GM21526 (cell line): ENCODE measurements around the gene MOK.
"Not testable (repeated sequence)": the region's sequence is repeated elsewhere in the genome, so short reads cannot be mapped to it uniquely, and the experiment has no call there.

Experiments used
- ATAC-seq: cut with Tn5 transposase; IDR thresholded peaks from one replicate; pipeline ENCODE4 v1.9.1; 2021; ENCODE audit warnings: moderate library complexity; ENCODE audit not compliant: unreplicated experiment, low FRiP score

MOK gene

DNA sequence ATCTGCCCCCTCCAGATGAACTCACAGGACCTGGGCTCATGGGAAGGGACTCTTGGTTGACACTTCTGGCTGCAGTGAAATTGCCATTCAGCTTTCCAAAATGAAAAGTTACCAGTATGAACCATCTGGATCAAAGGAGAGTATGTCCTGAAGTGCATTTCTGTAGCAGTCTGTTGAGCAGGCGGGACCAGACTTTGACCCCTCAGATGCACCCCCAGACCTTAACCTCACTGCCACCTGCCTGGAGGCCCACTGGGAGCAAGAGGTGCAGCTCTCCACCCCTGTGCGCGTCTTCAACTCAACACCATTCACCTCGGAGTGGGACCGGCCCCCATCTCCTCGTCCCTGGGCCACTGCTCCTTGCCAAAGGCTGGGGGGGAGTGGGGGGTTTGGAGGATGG is 55.0 kb downstream of the MOK start:
- no peak for ATAC-seq

DNA sequence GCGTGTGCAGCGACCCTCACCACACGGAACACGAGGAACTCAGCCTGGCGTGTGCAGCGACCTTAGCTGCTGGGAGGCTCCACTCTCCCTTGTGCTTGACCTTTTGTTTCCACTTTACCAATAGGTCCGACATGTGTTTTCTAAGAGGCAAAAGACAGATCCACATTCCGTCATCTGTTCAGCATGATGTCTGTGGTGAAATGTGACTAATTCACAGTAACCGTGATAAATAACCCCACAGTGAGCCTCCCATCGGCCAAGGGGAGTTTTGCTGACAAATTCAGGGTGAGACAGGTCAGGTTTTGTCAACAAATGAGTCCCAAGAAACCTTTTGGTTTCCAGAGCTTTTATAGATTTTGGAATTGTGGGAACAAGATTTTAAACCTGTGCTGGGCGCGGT is 55.9 kb downstream of the MOK start:
- ATAC-seq = no peak

DNA sequence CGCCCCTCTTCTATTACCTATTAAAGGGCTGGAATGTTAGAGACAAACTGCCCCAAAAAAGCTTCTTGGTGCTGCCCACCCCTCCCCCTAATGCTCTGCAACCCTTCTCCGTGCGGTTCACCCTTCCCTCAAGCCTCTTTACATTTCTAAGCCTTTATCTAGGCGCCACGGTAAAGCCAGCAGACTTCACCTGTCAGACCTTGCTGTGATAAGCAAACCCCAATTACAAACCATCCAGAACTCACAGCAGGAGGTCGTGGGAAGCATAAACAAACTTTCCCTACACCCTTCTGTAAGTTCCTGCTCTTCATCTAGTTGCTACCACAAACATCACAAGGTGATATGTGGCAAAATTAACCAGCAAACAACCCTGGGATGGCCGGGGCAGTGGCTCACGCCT is 56.8 kb downstream of the MOK start:
- ATAC-seq = no peak

DNA sequence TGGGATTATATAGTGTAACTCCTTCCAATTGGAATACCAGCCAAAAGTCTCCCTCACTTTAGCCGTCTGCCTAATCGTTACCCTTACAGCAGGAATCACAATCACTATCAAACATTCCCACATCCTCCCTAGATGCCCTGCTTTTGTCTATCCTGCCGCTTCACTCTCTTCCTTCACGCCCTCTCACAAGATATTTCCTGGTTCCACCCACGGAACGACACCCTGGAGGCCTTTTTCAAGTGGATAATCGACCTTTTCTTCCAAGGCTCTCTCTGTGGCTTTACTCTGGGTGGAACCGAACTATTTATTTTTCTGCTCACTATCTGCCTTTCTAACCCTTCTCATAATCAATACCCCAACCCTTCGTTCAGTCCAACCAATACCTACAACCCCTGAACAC is 58.9 kb downstream of the MOK start:
- ATAC-seq = no peak

DNA sequence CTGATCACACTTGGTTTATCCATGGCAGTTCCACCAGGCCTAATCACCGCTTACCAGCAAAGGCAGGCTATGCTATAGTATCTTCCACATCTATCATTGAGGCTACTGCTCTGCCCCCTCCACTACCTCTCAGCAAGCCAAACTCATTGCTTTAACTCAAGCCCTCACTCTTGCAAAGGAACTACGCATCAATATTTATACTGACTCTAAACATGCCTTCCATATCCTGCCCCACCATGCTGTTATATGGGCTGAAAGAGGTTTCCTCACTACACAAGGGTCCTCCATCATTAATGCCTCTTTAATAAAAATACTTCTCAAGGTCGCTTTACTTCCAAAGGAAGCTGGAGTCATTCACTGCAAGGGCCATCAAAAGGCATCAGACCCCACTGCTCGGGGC is 61.2 kb downstream of the MOK start:
- ATAC-seq = not testable (repeated sequence)

DNA sequence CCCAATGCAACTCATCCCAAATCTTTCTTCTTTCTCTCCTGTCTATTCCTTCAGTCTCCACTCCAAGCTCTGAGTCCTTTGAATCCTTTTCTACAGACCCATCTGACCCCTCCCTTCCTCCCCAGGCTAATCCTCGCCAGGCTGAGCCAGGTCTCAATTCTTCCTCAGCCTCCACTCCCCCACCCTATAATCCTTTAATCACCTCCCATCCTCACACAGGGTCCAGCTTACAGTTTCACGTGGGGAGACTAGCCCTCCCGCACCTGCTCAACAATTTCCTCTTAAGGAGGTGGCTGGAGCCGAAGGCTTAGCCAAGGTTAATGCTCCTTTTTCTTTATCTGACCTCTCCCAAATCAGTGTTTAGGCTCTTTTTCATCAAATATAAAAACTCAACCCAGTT is 63.8 kb downstream of the MOK start:
- ATAC-seq = no peak

DNA sequence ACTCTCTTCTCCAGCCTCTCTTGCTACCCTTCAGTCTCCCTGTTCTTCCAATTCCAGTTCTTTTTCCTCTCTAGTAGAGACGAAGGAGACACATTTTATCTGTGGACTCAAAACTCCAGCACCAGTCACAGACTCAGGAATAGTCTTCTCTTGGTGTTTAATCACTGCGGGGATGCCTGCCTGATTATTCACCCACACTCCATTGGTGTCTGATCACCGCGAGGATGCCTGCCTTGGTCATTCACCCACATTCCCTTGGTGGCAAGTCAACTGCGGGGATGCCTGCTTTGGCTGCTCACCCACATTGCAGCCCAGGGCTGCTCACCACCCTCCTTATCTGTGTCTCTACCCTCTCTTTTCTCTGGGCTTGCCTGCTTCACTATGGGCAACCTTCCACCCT is 64.5 kb downstream of the MOK start:
- not testable (repeated sequence) for ATAC-seq

DNA sequence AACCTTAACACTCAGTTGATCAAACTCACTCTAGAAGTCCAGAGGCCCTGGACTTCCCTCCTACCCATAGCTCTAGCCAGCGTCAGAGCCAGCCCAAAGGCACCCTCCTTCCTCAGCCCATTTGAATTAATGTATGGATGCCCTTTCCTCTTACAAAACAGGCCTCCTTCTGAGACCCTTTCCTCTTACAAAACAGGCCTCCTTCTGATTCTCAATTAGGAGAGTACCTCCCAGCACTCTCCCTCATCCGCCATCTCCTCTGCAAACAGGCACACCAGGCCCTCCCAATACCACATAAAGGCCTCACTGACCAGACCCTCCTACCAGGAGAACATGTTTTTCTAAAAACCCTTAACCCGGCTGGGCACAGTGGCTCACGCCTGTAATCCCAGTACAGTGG is 65.7 kb downstream of the MOK start:
- ATAC-seq = no peak

DNA sequence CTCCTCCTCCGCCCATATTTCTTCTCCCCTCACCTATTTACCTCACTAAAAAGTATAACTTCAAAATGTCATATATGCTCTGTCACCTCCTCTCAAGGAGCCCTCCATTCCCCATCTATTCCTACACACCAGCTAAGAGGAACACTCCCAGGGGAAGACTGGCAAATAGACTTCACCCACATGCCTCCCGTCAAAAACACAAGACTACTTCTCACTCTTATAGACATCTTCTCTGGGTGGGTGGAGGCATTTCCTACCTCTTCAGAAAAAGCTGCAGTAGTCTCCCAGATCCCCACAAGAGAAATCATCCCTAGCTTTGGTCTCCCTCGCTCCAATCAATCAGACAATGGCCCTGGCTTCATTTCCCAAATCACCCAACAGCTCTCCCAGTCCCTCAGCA is 66.2 kb downstream of the MOK start:
- ATAC-seq = no peak

DNA sequence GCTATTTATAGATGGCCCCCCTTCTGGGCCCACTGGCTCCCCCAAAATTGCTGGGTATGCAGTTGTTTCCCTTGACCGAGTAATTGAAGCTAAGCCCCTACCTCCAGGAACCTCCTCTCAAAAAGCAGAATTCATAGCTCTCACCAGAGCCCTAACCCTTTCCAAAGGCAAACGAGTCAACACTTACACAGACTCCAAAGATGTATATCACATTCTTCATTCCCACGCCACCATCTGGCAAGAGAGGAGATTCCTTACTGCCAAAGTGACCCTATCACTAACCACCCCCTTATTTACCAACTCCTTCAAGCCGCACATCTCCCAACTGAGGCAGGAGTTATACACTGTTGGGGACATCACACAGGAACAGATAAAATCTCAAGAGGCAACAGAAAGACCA is 66.8 kb downstream of the MOK start:
- ATAC-seq = no peak

DNA sequence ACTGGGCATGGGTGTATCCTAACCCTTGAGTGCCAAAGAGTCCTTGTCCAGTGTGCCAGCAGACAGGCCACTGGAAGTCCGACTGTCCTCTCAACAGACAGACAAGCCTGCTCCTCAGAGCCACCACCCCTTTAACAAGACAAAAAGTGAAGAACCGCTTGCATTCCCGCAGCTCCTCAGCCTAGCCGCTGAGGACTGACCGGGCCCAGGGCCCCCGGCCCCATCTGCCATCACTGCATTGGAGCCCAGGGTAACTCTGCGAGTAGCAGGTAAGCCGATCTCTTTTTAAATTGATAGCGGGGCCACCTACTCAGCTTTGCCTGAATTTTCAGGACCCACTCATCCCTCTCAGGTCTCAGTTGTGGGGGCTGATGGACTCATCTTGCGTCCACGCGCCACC is 68.9 kb downstream of the MOK start:
- no peak for ATAC-seq

DNA sequence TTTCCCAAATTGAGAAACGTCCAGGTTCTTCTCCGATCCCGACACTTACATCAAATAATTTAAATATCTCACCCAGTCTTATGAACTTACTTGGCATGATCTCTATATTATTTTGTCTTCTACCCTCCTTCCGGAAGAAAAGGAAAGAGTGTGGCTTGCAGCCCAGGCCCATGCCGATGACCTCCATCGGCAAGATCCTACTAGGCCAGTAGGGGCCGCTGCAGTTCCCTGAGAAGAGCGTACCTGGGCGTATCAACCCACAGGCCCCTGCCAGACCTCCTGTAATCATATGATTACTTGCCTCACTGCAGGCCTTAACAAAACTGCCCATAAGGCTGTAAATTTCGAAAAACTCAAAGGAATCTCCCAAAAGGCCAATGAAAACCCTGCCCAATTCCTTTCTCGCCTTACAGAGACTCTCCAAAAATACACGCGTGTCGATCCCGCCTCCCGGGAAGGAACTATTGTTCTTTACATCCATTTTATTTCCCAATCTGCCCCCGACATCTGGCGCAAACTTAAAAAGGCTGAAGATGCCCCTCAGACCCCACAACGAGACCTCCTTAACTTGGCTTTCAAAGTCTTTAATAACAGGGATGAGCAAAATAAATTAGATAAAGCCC is 69.6 kb downstream of the MOK start:
- ATAC-seq = peak; percentile 76

DNA sequence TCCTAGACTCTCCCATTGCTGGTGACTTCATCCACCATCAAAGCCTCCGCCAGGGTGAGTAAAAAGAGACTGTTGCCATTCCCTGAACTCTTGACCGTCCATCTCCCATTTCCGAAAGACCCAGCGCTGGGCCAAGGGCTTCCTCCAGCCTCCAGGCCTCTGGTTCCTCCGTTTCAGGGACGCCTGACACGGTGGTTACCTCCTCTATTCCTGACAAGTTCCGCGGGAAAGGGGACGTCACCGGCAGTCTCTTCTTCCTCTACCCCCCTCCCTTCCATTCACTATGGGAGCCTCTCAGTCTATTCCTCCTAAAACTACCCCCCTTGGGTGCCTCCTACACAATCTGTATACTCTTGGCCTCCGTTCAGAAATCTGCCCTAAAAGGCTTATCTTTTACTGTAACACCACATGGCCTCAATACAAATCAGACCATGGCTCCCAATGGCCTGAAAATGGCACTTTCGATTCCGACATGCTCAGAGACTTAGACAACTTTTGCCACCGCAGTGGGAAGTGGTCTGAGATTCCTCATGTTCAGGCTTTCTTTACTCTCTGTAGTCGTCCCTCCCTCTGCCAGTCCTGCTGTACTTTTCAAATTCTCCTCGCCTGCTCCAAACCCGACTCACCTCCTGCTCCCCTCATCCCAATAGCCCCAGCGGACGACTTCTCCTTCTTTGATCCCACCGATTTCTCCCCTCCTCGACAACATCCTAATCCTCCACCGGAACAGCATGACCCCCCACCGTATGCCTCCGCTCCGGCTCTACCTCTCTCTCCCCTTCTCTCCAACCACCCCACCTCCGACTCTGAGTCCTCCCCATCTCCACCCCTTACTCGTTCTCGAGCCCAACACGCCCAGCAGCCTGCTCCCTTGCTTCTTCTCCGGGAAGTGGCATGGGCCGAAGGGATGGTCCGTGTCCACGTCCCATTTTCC is 70.4 kb downstream of the MOK start:
- peak; percentile 13 for ATAC-seq

DNA sequence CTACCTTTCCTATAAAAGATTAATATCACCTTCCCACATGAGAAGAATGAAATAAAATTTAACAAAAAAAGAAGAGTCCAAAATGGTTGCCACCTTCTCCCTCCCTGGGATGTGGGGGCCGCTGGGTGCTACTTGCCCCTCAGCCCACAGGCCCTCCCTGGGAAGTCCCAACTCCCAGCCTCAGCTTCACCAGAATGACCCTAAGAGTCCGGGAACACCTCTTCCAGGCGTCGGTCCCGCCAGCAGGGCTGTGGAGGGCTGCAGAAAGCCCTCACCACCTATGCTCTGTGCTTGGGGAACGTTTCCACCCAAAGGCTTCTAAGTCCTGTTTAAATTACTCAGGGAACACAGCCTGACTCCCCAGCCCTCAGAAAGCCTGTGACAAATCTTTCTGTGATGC is 71.9 kb downstream of the MOK start:
- no peak for ATAC-seq

DNA sequence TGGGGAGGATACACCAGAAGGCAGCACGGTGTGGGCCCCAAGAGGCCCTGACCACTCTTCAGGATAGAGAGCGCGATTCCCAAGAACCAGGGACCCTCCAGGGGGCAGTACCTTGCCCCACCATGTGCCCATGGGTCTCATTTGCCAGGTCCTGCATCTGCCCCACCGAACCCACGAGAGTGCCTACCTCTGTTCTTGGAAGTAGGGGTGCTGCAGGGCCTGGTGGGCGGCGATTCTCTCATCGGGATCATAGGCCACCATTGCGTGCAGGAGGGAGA is 72.7 kb downstream of the MOK start:
- no peak for ATAC-seq

DNA sequence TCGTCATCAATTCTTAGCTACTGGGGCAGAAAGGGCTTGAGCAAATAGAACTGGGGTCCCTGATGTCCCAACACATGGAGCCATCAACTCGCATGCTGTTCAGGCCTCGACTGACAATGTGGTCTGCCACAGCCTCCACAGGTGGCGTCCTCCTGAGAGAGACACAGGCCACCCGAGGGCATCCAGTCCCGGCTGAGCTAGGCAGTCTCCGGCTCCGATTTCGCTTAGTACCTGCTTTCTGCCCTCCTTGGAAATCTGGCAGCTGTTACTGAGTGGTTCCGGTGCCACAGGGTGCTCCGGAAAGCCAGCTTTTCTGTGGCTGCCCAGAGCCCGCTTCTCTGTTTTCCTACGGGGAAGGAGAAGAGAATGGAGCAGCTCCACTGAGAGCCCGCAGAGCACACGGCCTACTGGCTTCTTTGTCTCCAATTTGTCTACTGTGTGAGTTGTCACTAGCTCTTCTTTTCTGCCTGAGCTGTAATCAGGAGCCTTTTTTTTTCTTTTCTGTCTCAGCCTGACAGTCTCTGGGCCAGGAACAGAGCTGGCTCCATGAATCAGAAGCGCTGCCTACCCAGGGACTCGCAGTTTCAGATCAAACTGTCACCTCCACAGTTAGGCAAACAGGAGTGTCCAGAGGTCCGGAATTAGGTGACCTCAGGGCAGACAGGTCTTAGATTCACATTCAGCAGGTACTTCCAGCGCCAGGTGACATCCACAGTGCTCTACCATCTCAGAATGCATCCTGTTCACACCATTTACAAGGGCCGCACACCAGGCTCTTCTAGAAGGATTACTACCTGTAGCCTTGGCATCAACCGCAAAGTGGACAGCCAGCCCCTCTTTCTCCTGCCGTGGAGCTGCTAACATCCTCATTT is 73.3 kb downstream of the MOK start:
- no peak for ATAC-seq

DNA sequence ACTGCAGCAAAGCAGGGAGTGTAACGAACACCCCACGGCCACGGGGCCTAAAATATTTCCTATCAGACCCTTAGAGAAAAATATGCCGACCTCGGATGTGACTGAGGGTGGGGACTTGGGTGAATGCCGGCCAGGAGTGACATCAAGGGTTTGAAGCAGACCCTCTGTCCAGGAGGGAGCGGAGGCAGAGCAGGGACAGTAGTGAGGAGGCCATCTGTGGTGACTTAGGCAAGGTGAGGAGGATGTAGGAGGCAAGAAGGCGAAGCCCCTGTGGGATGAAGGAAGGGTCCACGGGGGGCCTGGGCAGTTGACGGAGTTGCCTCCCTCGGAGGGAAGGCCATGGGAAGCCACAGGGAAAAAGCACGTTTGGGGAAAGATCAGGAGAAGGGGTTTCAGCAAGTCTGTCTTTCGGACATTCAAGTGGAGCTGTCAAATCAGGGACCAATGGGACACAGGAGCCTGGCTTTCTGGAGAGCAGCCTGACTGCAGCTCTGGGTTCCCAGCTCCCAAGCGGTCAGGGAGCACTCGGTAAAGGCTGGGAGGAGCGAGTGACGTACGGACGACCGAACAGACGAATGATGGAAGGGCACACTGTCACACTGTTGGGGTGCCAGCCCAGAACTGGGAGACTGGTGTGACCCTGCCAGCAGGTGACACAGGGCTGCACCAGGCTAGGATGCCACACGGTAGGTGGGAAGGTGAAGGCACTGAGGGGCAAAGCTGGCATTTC is 74.3 kb downstream of the MOK start:
- no peak for ATAC-seq

DNA sequence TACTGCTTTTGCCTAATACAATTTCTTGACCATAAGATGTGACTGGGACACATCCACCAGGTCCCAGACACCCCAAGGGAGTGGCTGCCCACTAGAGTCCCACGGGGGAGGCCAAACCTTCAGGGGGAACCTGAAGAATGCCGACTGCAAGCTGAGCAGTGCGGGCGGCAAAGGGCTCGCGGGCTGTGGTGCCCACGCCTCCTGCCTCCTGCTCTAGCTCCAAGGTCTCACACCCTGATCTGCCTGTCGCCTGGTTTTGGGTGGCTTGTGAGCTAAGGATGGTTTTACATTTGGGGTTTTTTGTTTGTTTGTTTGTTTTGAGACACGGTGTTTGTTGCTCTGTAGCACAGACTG is 75.2 kb downstream of the MOK start:
- ATAC-seq = no peak

DNA sequence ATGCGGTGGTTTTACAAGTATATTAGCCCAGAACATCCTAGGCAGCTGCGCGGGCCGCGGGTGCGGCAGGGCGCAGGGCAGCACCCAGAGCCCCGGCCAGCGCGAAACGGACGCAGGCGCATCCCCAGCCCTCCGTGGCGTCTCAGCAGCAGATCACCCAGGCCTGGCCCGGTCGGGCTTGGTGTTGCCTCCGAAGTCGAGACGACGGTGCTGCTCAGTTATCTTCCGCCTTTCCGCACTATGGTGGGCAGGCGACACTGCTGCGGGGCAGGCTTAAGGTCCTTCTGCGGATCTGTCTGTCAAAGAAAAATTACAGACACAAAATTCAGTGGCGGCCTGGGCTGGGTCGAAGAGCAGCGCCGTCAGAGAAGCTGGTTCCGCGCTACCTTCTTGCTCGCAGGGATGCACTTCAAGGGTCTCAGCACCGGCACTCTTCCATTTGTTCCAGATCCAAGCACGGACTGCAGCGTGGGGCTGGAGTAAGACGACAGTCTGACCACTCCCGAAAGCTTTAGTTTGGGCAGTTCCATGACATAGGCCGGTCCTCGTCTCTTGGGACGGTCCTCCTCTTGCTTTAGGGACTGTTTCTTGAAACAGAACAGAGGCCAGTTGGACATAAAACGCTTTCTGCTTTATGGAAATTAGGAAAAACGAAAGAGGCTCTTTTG is 75.8 kb downstream of the MOK start:
- no peak for ATAC-seq

DNA sequence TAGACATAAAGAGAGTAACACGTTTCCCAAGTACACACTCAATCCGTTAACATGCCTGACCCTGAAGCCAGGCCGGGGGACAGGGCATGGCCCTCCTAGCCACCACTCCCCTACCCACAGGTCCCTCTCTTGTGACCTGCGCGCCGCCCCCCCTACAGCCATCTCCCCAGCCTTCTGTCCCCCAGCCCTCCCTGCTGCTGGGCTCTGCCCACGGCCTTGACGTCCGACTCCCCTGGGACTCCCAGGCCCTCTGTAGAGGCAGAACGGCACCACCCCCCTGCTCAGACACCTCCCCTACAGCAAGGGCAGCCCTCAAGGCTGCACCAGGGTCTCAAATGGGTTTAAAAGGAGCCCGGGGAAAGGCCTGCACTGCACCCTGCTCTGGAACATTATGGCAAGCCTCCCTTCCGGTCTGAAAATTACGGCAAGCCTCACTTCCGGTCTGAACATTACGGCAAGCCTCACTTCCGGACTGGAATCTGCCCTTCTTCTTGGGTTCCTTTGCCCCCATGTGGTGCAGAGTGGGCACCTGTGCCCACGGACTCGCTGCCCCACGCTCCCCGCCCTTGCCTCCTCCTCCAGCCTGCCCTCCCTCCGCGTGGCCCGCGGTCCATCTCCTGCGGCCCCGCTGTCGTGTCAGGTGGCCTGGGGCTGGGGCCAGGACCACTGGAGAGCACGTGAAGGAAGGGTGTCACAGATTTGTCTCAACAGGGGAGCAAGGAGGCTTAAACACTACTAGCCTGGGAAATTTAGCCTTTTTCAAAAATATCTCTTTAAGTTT is 77.6 kb downstream of the MOK start:
- ATAC-seq = no peak
